ENCODE data around the gene SLC30A2.

GRCh38 chr1:25996966-25997827 lies 48.7 kb downstream of the SLC30A2 start:
- TF ChIP-seq POLR2A (IDR thresholded peaks at IDR 0.05) (no peak), CTCF (IDR thresholded peaks at IDR 0.05 in 8 of 11, conservative IDR thresholded peaks at IDR 0.05 in 3 of 11) (no peak)

All from spleen (tissue), 7 donors.